Measurements from ENCODE around the gene PKLR.

GRCh38 chr1:155304558-155305063, 3.4 kb upstream of the PKLR start:
- TF ChIP-seq CTCF (IDR thresholded peaks at IDR 0.05; ENCODE audit: borderline replicate concordance, extremely low read depth, low read length, poor library complexity, severe bottlenecking): no peak
- TF ChIP-seq EZH2 (IDR thresholded peaks at IDR 0.05; ENCODE audit: borderline replicate concordance, low read depth, low read length, severe bottlenecking): no peak

All from DND-41 (cell line).